Trophoblast cell (in vitro differentiated cells and primary cell): ENCODE results near the gene PANK2.
"Not testable (repeated sequence)": the region's sequence is repeated elsewhere in the genome, so short reads cannot be mapped to it uniquely, and the experiment has no call there.

Experiments
- DNase-seq, 2 donors: peaks; one replicate each; pipeline ENCODE4 v3.0.0-alpha.2; 2016
- H2AFZ ChIP-seq: 2 replicates; pipeline ENCODE4 v1.6.1; 2013; ENCODE audit warnings: low read length, moderate library complexity, mild to moderate bottlenecking; ENCODE audit not compliant: insufficient read depth, poor library complexity
- H2AK5ac ChIP-seq: 2 replicates; pipeline ENCODE4 v1.6.1; 2013; ENCODE audit warnings: mild to moderate bottlenecking, low read length
- H2BK120ac ChIP-seq: 2 replicates; pipeline ENCODE4 v1.6.1; 2013; ENCODE audit warnings: low read length, mild to moderate bottlenecking, moderate library complexity; ENCODE audit not compliant: insufficient read depth, poor library complexity
- H2BK12ac ChIP-seq: 2 replicates; pipeline ENCODE4 v1.6.1; 2013; ENCODE audit warnings: mild to moderate bottlenecking, low read length, moderate library complexity
- H2BK5ac ChIP-seq: 2 replicates; pipeline ENCODE4 v1.6.1; 2013; ENCODE audit warnings: low read length, low read depth, moderate library complexity, mild to moderate bottlenecking; ENCODE audit not compliant: poor library complexity
- H3K14ac ChIP-seq: 2 replicates; pipeline ENCODE4 v1.6.1; 2013; ENCODE audit warnings: mild to moderate bottlenecking, low read length
- H3K18ac ChIP-seq: 2 replicates; pipeline ENCODE4 v1.6.1; 2013; ENCODE audit warnings: mild to moderate bottlenecking, low read length
- H3K23ac ChIP-seq: 2 replicates; pipeline ENCODE4 v1.6.1; 2013; ENCODE audit warnings: low read length
- H3K27ac ChIP-seq: 2 replicates; pipeline ENCODE4 v1.5.1; 2013; ENCODE audit warnings: low read depth, mild to moderate bottlenecking, inconsistent platforms, low read length, moderate library complexity
- H3K27me3 ChIP-seq: 2 replicates; pipeline ENCODE4 v1.6.1; 2013; ENCODE audit warnings: inconsistent platforms, mild to moderate bottlenecking, low read length, moderate library complexity; ENCODE audit not compliant: insufficient read depth
- H3K36me3 ChIP-seq, 2 experiments: 1 replicate in 1 of 2; 2 replicates in 1 of 2; pipeline ENCODE4 v1.6.1; 2013; ENCODE audit warnings: low read length in 2 of 2, mild to moderate bottlenecking in 2 of 2, moderate library complexity in 1 of 2; ENCODE audit not compliant: insufficient read depth in 2 of 2, control insufficient read depth in 1 of 2
- H3K4ac ChIP-seq: 2 replicates; pipeline ENCODE4 v1.6.1; 2013; ENCODE audit warnings: low read depth, mild to moderate bottlenecking, low read length, moderate library complexity
- H3K4me1 ChIP-seq, 2 experiments: 1 replicate in 1 of 2; 2 replicates in 1 of 2; pipeline ENCODE4 v1.6.1; 2013; ENCODE audit warnings: low read length in 2 of 2, mild to moderate bottlenecking in 2 of 2, moderate library complexity in 1 of 2; ENCODE audit not compliant: insufficient read depth in 2 of 2, control insufficient read depth in 1 of 2
- H3K4me2 ChIP-seq: 2 replicates; pipeline ENCODE4 v1.6.1; 2013; ENCODE audit warnings: inconsistent platforms, mild to moderate bottlenecking, low read length, moderate library complexity
- H3K4me3 ChIP-seq: 2 replicates; pipeline ENCODE4 v1.5.1; 2013; ENCODE audit warnings: mild to moderate bottlenecking, low read depth, low read length, inconsistent platforms
- H3K79me1 ChIP-seq: one replicate; pipeline ENCODE4 v1.6.1; 2013; ENCODE audit warnings: low read length
- H3K79me2 ChIP-seq: 2 replicates; pipeline ENCODE4 v1.6.1; 2013; ENCODE audit warnings: low read length, mild to moderate bottlenecking; ENCODE audit not compliant: control insufficient read depth, insufficient read depth, poor library complexity
- H3K9ac ChIP-seq: 2 replicates; pipeline ENCODE4 v1.6.1; 2013; ENCODE audit warnings: mild to moderate bottlenecking, low read length
- H3K9me3 ChIP-seq: 2 replicates; pipeline ENCODE4 v1.6.1; 2013; ENCODE audit warnings: low read depth, mild to moderate bottlenecking, control low read depth, inconsistent platforms, low read length; ENCODE audit not compliant: insufficient read depth
- H4K12ac ChIP-seq: 2 replicates; pipeline ENCODE4 v1.6.1; 2013; ENCODE audit warnings: low read depth, mild to moderate bottlenecking, low read length, moderate library complexity
- H4K8ac ChIP-seq: 2 replicates; pipeline ENCODE4 v1.6.1; 2013; ENCODE audit warnings: low read depth, mild to moderate bottlenecking, low read length, moderate library complexity
- H4K91ac ChIP-seq: one replicate; pipeline ENCODE4 v1.6.1; 2013; ENCODE audit warnings: low read depth, mild to moderate bottlenecking, low read length, moderate library complexity
- WGBS: extraction: QIAGEN DNeasy Blood & Tissue Kit; methylation state at CpG from one replicate; pipeline ENCODE4 v1.1.7; 2013; ENCODE audit warnings: missing lambda C conversion rate; ENCODE audit not compliant: insufficient read length, insufficient coverage; ENCODE audit errors: extremely low coverage; 5-methylcytosine and 5-hydroxymethylcytosine counted together

Gene PANK2

GRCh38 chr20:3843990-3844619 lies 45.1 kb upstream of the PANK2 start:
- not testable (repeated sequence) for H3K27ac ChIP-seq, H2BK5ac ChIP-seq, H3K9me3 ChIP-seq, H2AFZ ChIP-seq, H2BK12ac ChIP-seq, H3K23ac ChIP-seq, H3K14ac ChIP-seq, H3K4me2 ChIP-seq, H4K91ac ChIP-seq, H3K9ac ChIP-seq, H3K4me3 ChIP-seq, H2BK120ac ChIP-seq, H3K18ac ChIP-seq, H4K8ac ChIP-seq, H3K4ac ChIP-seq, DNase-seq, H2AK5ac ChIP-seq, H4K12ac ChIP-seq, H3K27me3 ChIP-seq, H3K36me3 ChIP-seq
- Histone ChIP-seq H3K79me1 (peaks cover 13% of the 10 kb centered on the region), H3K4me1 (peaks cover 10 to 25% of the 10 kb centered on the region in 2 experiments), H3K79me2 (peaks cover 13% of the 10 kb centered on the region)
- whole genome bisulfite sequencing, result no CpG with 5 or more reads among the region's 9 CpGs

- H3K27me3 ChIP-seq, result no peaks in the 10 kb centered on the region
- no CpG with 5 or more reads among the region's 22 CpGs for WGBS
Observed at GRCh38 chr20:3846378-3846739, 42.8 kb upstream of the PANK2 start.

DNA sequence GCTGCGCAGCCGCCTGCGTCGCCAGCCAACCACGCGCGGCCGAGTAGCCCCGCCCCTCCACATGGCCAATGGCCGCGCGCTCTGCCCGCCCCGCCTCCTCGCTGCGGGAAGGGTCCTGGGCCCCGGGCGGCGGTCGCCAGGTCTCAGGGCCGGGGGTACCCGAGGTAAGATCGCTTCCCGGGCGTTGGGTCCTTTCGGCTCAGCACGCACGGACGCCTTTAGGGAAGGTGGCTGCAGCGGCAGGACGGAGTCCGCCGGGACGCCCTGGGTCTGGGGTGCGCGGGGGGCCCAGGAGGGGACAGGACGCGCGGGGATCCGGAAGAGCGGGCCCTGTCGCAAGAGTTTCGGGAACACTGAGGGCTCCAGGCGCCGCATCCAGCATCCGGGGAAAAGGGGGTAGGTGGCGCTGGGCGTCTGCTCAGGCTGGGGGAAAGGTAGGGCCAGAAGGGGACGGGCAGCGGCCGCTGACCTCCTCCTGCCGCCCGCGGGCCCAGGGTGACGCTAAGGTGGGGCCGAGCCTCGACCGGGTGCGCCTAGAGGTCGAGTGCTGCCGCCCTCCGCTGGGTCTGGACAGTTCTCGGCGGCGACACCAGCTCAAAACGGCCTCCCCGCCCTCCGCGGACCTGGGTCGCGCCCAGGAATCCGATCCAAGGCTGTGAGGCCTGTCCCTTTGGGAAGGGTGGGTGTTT lies 42.3 kb upstream of the PANK2 start, which contains the start of gene MAVS:
TSS of gene MAVS (plus strand) at position 95 of the 689 bp plus-strand sequence. CDS start 7,791 bp downstream, outside the sequence.
- Histone ChIP-seq H2AFZ (peak within 1 kb of the TSS; percentile 96), H3K4me1 (peaks cover 8 to 21% of the 10 kb centered on the region in 2 experiments), H3K27me3 (no peaks in the 10 kb centered on the region), H3K4me3 (peak within 1 kb of the TSS; percentile 93), H2BK120ac (peak within 1 kb of the TSS; percentile 82), H3K79me2 (peaks cover 13% of the 10 kb centered on the region), H3K27ac (peak within 1 kb of the TSS; percentile 66), H2AK5ac (peak within 1 kb of the TSS; percentile 93), H3K18ac (peak within 1 kb of the TSS; percentile 97), H3K14ac (peak within 1 kb of the TSS; percentile 95), H3K4ac (peak within 1 kb of the TSS; percentile 96), H2BK5ac (peak within 1 kb of the TSS; percentile 80), H3K79me1 (peaks cover 13% of the 10 kb centered on the region), H4K91ac (peak within 1 kb of the TSS; percentile 92), H3K9me3 (no peaks in the 10 kb centered on the region), H3K23ac (no peak within 1 kb of the TSS), H4K12ac (peak within 1 kb of the TSS; percentile 91), H3K4me2 (peak within 1 kb of the TSS; percentile 77), H3K36me3 (peaks cover 0 to 2% of the 10 kb centered on the region in 2 experiments), H2BK12ac (peak within 1 kb of the TSS; percentile 75), H4K8ac (peak within 1 kb of the TSS; percentile 99), H3K9ac (peak within 1 kb of the TSS; percentile 94)
- WGBS, result no CpG with 5 or more reads among the region's 72 CpGs
- peak; percentile 88 to 90 for DNase-seq

More at GRCh38 chr20:3846378-3846739, 42.8 kb upstream of the PANK2 start:
- Histone ChIP-seq H2AFZ (peak overlapping the region; percentile 96), H3K9me3 (no peaks in the 10 kb centered on the region), H3K4me2 (peak overlapping the region; percentile 77), H2AK5ac (peak overlapping the region; percentile 93), H3K9ac (peak overlapping the region; percentile 72), H2BK120ac (peak overlapping the region; percentile 82), H4K12ac (peak overlapping the region; percentile 91), H2BK5ac (peak overlapping the region; percentile 55), H3K36me3 (peaks cover 0 to 2% of the 10 kb centered on the region in 2 experiments), H3K14ac (peak overlapping the region; percentile 95), H2BK12ac (peak overlapping the region; percentile 75), H3K27ac (peak overlapping the region; percentile 59), H3K18ac (peak overlapping the region; percentile 97), H3K79me2 (peaks cover 13% of the 10 kb centered on the region), H3K4ac (peak overlapping the region; percentile 96), H3K23ac (no peak overlapping the region), H4K91ac (peak overlapping the region; percentile 92), H3K4me3 (peak overlapping the region; percentile 93), H3K4me1 (peaks cover 8 to 21% of the 10 kb centered on the region in 2 experiments), H3K79me1 (peaks cover 13% of the 10 kb centered on the region), H4K8ac (peak overlapping the region; percentile 99)
- no peak for DNase-seq

DNA sequence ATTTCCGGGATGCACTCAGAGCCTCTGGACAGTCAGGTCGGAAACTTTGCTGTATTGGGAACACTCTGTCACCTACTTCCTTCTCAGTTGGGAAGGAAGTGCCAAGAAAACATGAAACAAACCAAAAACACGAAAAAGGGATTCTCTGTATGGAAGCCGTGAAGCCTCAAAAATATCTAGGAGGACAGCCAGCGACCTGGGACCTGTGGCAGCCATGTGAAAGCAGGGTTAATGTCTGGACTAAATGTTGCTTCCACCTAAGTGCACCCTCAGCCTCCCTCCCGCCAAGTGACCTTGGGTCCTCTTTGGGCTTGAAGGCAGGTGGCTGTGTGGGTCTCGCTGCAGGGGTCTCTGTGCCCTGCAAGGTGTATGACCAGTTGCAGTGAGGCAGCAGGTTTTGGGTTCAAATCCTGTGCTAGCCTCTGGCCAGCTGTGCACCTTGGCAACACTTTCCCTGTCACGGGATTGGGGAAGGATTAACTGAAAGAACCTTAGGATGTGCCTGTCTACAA lies 41.7 kb upstream of the PANK2 start:
- no CpG with 5 or more reads among the region's 8 CpGs for WGBS
- DNase-seq, result no peak
- H3K4me2 ChIP-seq, result peak overlapping the region; percentile 77
- H3K9ac ChIP-seq, result peak overlapping the region; percentile 94
- H4K8ac ChIP-seq, result peak overlapping the region; percentile 77
- peaks cover 13% of the 10 kb centered on the region for H3K79me2 ChIP-seq
- H4K12ac ChIP-seq, result no peak overlapping the region
- peak overlapping the region; percentile 11 for H2AK5ac ChIP-seq
- peaks cover 13% of the 10 kb centered on the region for H3K79me1 ChIP-seq
- no peaks in the 10 kb centered on the region for H3K27me3 ChIP-seq
- H2BK5ac ChIP-seq, result no peak overlapping the region
- H3K4me3 ChIP-seq, result peak overlapping the region; percentile 93
- H3K36me3 ChIP-seq, result peaks cover 0 to 2% of the 10 kb centered on the region in 2 experiments
- no peak overlapping the region for H2BK12ac ChIP-seq
- H2BK120ac ChIP-seq, result no peak overlapping the region
- no peak overlapping the region for H2AFZ ChIP-seq
- peak overlapping the region; percentile 92 for H3K4ac ChIP-seq
- H3K27ac ChIP-seq, result no peak overlapping the region
- no peaks in the 10 kb centered on the region for H3K9me3 ChIP-seq
- peaks cover 8 to 21% of the 10 kb centered on the region in 2 experiments for H3K4me1 ChIP-seq
- H4K91ac ChIP-seq, result peak overlapping the region; percentile 86
- H3K14ac ChIP-seq, result peak overlapping the region; percentile 65
- no peak overlapping the region for H3K23ac ChIP-seq
- H3K18ac ChIP-seq, result peak overlapping the region; percentile 87
